Thymus (tissue), 11 donors: Measurements from ENCODE around the gene CASR. TPM values are rescaled to one million over a fixed set of nuclear protein-coding genes. Genes with fewer than 3 reads are reported as not detected.

Experiments
- DNase-seq, 9 donors: peaks; one replicate each; pipeline ENCODE4 v3.0.0-alpha.2; 2013; ENCODE audit warnings: low spot score in 9 of 9, low read depth in 6 of 9, missing footprints in 1 of 9
- H3K27ac ChIP-seq, 2 donors: one replicate each; pipeline ENCODE4 v1.5.1; 2013; ENCODE audit warnings: control low read depth in 1 of 2, low read depth in 1 of 2, low read length in 1 of 2, mild to moderate bottlenecking in 1 of 2, moderate library complexity in 1 of 2
- H3K27me3 ChIP-seq, 2 donors: one replicate each; pipeline ENCODE4 v1.5.1; 2013; ENCODE audit warnings: low read length in 1 of 2; ENCODE audit not compliant: control insufficient read depth in 2 of 2, insufficient read depth in 1 of 2
- H3K36me3 ChIP-seq, 2 donors: one replicate each; pipeline ENCODE4 v1.5.1; 2013; ENCODE audit warnings: low read length in 1 of 2, mild to moderate bottlenecking in 1 of 2, moderate library complexity in 1 of 2; ENCODE audit not compliant: control insufficient read depth in 2 of 2, insufficient read depth in 2 of 2
- H3K4me1 ChIP-seq, 2 donors: one replicate each; pipeline ENCODE4 v1.5.1; 2013; ENCODE audit warnings: low read length in 2 of 2; ENCODE audit not compliant: control insufficient read depth in 2 of 2, insufficient read depth in 2 of 2
- H3K4me3 ChIP-seq, 2 donors: one replicate each; pipeline ENCODE4 v1.5.1; 2013; ENCODE audit warnings: low read length in 2 of 2, control low read depth in 1 of 2, mild to moderate bottlenecking in 1 of 2
- H3K9me3 ChIP-seq, 2 donors: one replicate each; pipeline ENCODE4 v1.5.1; 2013; ENCODE audit warnings: low read length in 1 of 2, mild to moderate bottlenecking in 1 of 2; ENCODE audit not compliant: control insufficient read depth in 2 of 2, insufficient read depth in 1 of 2
- WGBS: extraction: QIAGEN DNeasy Blood & Tissue Kit; methylation state at CpG from one replicate; pipeline ENCODE4 v1.1.7; 2013; 5-methylcytosine and 5-hydroxymethylcytosine counted together
- polyA plus RNA-seq: library from polyadenylated mRNA; stranded (reverse); fragments of 200-250 nt; gene quantifications from one replicate; pipeline ENCODE4 v1.2.3, GENCODE V29; 2013
- total RNA-seq: library from RNA; stranded (reverse); fragments of 120-200 nt; gene quantifications from one replicate; pipeline ENCODE4 v1.2.4, GENCODE V29; 2013
- donor health status: healthy.

Gene CASR
- total and polyA plus RNA-seq, 2 donors = 0.09 to 0.43 TPM

GRCh38 chr3:122301063-122301462 is 117.6 kb downstream of the CASR start:
- Histone ChIP-seq H3K9me3 (peaks cover 0 to 5% of the 10 kb centered on the region in 2 donors), H3K27me3 (no peaks in the 10 kb centered on the region), H3K36me3 (no peaks in the 10 kb centered on the region), H3K27ac (no peak overlapping the region), H3K4me3 (no peak overlapping the region), H3K4me1 (peaks cover 0 to 4% of the 10 kb centered on the region in 2 donors)
- no peak for DNase-seq

DNA sequence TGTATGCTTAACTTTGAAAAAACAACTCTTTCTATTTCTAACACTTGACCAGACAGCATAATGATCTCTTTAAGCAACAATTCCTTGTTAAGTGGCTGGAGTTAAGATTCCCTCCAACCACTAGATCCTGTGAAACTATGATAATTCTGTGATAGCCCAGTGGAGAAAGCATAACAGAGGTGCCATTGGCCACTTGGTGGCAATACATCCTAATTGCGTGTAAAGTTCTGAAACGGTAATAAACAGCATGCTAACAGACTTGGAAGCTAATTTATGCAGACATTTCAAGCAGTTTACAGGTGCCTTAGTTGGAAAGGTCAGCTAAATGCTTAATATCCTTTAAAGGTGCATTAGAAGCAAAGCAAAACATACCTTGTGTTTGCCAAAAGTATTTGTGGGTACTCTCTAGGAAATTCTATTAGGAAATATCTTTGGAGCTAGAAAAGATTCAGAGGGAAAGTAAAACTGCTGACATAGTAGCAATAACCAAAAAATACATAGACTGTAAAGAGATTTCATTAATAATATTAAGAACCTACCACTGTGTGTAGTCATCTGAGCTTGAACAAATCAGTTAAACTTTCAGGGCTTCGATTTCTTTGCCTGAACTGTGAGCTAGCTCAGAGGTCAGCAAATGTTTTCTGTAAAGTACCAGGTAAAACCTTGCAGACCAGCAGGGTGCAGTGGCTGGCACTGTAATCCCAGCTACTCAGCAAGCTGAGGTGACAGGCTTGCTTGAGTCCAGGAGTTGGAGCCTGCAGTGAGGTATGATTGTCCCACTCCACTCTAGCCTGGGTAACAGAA is 122.6 kb downstream of the CASR start:
- 61% methylated on average over 3 of the region's 3 CpGs for WGBS
- Histone ChIP-seq H3K27ac (no peak overlapping the region), H3K36me3 (no peaks in the 10 kb centered on the region), H3K4me3 (no peak overlapping the region), H3K27me3 (no peaks in the 10 kb centered on the region), H3K9me3 (no peaks in the 10 kb centered on the region), H3K4me1 (no peaks in the 10 kb centered on the region)
- DNase-seq = no peak

- H3K4me3 ChIP-seq = no peak overlapping the region
- DNase-seq = no peak
- no peak overlapping the region for H3K27ac ChIP-seq
- no peaks in the 10 kb centered on the region for H3K36me3 ChIP-seq
- H3K4me1 ChIP-seq = no peaks in the 10 kb centered on the region
- WGBS = 93% methylated on average over 2 of the region's 2 CpGs
- H3K27me3 ChIP-seq = no peaks in the 10 kb centered on the region
- H3K9me3 ChIP-seq = no peaks in the 10 kb centered on the region
Observed at GRCh38 chr3:122306622-122306953, 123.1 kb downstream of the CASR start.

GRCh38 chr3:122307094-122307687 is 123.7 kb downstream of the CASR start:
- no peak overlapping the region for H3K27ac ChIP-seq
- H3K4me1 ChIP-seq = no peaks in the 10 kb centered on the region
- no peaks in the 10 kb centered on the region for H3K27me3 ChIP-seq
- DNase-seq = no peak
- H3K9me3 ChIP-seq = no peaks in the 10 kb centered on the region
- H3K4me3 ChIP-seq = no peak overlapping the region
- WGBS = 94% methylated on average over 4 of the region's 4 CpGs
- H3K36me3 ChIP-seq = no peaks in the 10 kb centered on the region

DNA sequence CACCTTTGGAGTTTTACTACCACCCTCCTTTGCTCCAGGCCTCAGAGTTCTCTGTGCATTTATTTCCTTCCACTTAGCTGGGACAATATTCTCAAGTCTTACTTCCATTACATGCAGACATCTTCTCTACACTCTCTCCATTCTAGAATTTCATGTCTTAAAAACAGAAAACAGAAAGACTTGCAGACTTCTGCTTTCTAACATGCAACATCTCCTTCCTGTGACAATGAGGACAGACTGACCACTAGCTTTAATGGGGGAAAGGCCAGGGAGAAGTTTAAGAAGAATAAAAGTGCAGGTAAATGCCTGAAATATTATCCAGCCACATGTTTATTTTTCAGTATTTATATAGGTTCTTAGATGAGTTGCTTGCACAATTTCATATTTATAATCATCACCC is 124.5 kb downstream of the CASR start:
- DNase-seq = no peak
- Histone ChIP-seq H3K4me1 (no peaks in the 10 kb centered on the region), H3K4me3 (no peak overlapping the region), H3K27me3 (no peaks in the 10 kb centered on the region), H3K27ac (no peak overlapping the region), H3K36me3 (no peaks in the 10 kb centered on the region), H3K9me3 (no peaks in the 10 kb centered on the region)

DNA sequence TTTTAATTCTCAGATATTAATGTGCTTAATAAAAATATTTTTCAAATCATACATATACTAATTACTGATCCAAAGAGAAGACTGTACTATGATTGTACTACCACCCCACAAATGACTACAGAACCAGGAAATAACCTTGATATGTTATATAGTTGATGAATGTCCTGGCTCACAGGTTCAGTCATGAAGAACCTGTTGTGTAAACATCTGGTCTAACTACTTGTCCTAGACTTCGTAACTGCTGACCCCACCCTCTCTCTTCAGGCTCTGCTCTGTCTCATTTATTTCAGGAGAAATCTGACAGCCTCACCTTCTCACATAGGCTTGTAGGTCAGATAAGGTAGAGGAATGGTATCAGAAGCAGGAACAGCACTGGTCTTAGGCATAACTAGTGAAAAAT is 126.9 kb downstream of the CASR start:
- no peak for DNase-seq
- no peaks in the 10 kb centered on the region for H3K9me3 ChIP-seq
- no peak overlapping the region for H3K27ac ChIP-seq
- H3K27me3 ChIP-seq = no peaks in the 10 kb centered on the region
- no peak overlapping the region for H3K4me3 ChIP-seq
- WGBS = 92% methylated on average over 1 of the region's 1 CpG
- H3K36me3 ChIP-seq = no peaks in the 10 kb centered on the region
- no peaks in the 10 kb centered on the region for H3K4me1 ChIP-seq

GRCh38 chr3:122312826-122313225 is 129.4 kb downstream of the CASR start:
- Histone ChIP-seq H3K9me3 (no peaks in the 10 kb centered on the region), H3K4me3 (no peak overlapping the region), H3K36me3 (no peaks in the 10 kb centered on the region), H3K4me1 (no peaks in the 10 kb centered on the region), H3K27ac (no peak overlapping the region), H3K27me3 (no peaks in the 10 kb centered on the region)
- DNase-seq = no peak

- Histone ChIP-seq H3K4me1 (no peaks in the 10 kb centered on the region), H3K36me3 (no peaks in the 10 kb centered on the region), H3K4me3 (no peak overlapping the region), H3K9me3 (no peaks in the 10 kb centered on the region), H3K27ac (no peak overlapping the region), H3K27me3 (no peaks in the 10 kb centered on the region)
- WGBS = 76% methylated on average over 3 of the region's 3 CpGs
- DNase-seq = no peak
Observed at GRCh38 chr3:122313281-122313680, 129.8 kb downstream of the CASR start.

- Histone ChIP-seq H3K36me3 (no peaks in the 10 kb centered on the region), H3K27me3 (no peaks in the 10 kb centered on the region), H3K9me3 (no peaks in the 10 kb centered on the region), H3K27ac (no peak overlapping the region), H3K4me1 (no peaks in the 10 kb centered on the region), H3K4me3 (no peak overlapping the region)
- no peak for DNase-seq
- WGBS = 98% methylated on average over 2 of the region's 2 CpGs
Observed at GRCh38 chr3:122314228-122314876, 130.9 kb downstream of the CASR start.
